ENCODE measurements around the gene TOP3A. TPM values are rescaled to one million over a fixed set of nuclear protein-coding genes. Genes with fewer than 3 reads are reported as not detected.

The TOP3A gene
- total and polyA plus RNA-seq, 2 of the 13 experiments (the other 11 are each of a cell fraction or from before 2014, with no cell fraction given): 16.9 to 36.8 TPM

DNA sequence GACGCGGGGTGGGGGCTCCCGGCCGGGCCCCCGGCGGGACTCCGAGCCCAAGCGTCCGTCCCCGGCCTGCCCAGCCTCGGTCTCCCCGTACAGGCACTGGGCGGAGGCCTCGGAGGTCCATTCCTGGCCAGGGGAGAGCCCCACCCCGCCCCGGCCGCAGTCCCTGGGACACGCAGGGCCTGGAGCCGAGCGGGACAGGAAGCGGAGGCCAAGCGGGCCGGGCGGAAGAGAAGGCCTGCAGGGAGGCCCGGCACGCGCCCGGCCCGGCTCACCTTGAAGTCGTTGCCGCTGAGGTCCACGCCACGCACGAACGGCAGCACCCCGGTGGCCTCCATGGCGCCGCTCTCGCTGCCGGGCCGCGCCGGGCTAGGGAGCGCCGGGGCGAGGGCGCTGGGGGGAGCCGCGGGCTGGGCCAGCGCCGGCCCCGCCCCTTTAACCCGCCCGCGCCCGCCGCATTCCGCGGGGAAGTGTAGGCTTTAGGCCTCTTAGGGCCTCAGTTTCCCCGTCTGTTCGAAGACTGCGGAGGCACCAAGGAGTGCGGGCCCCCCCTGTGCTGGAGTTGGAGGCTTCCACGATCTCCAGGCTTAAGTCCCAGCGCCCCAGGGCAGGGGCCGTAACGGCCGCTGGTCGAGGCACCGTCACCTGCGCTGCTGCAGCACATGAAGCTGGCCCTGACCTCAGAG, 56.3 kb downstream of the TOP3A start, which contains the start of gene FLII (continued):
- TF ChIP-seq SOX6 (IDR thresholded peaks at IDR 0.05) (no peak), SOX6 (CRISPR knock-in tag; IDR thresholded peaks at IDR 0.05) (no peak), ZFP1 (CRISPR knock-in tag; IDR thresholded peaks at IDR 0.05) (no peak), ZNF260 (CRISPR knock-in tag; IDR thresholded peaks at IDR 0.05; ENCODE audit: borderline replicate concordance, low read depth) (no peak), SIX1 (CRISPR knock-in tag; IDR thresholded peaks at IDR 0.05; ENCODE audit: borderline replicate concordance) (0 out of 2 replicates have a peak, but pooled peaks have one; percentile 21), IRF2 (CRISPR knock-in tag; IDR thresholded peaks at IDR 0.05) (no peak), ZNF615 (CRISPR knock-in tag; IDR thresholded peaks at IDR 0.05; ENCODE audit: borderline replicate concordance) (no peak), XBP1 (CRISPR knock-in tag; IDR thresholded peaks at IDR 0.05) (no peak), ZNF850 (CRISPR knock-in tag; conservative IDR thresholded peaks at IDR 0.05) (no peak), ZNF788 (CRISPR knock-in tag; IDR thresholded peaks at IDR 0.05; ENCODE audit: borderline replicate concordance) (peak; percentile 62; the same call in 1 of the 2 replicates), TARDBP (CRISPR knock-in tag; IDR thresholded peaks at IDR 0.05) (no peak), ISL2 (CRISPR knock-in tag; IDR thresholded peaks at IDR 0.05) (no peak), ZNF30 (CRISPR knock-in tag; IDR thresholded peaks at IDR 0.05) (no peak), ERF (CRISPR knock-in tag; IDR thresholded peaks at IDR 0.05) (peak; percentile 36), ARNT2 (CRISPR knock-in tag; IDR thresholded peaks at IDR 0.05; ENCODE audit: low read depth) (0 out of 2 replicates have a peak, but pooled peaks have one; percentile 32), YEATS4 (CRISPR knock-in tag; IDR thresholded peaks at IDR 0.05; ENCODE audit: borderline replicate concordance) (peak; percentile 87), PLRG1 (conservative IDR thresholded peaks at IDR 0.05) (no peak)
- TF ChIP-seq, protein P1, sequence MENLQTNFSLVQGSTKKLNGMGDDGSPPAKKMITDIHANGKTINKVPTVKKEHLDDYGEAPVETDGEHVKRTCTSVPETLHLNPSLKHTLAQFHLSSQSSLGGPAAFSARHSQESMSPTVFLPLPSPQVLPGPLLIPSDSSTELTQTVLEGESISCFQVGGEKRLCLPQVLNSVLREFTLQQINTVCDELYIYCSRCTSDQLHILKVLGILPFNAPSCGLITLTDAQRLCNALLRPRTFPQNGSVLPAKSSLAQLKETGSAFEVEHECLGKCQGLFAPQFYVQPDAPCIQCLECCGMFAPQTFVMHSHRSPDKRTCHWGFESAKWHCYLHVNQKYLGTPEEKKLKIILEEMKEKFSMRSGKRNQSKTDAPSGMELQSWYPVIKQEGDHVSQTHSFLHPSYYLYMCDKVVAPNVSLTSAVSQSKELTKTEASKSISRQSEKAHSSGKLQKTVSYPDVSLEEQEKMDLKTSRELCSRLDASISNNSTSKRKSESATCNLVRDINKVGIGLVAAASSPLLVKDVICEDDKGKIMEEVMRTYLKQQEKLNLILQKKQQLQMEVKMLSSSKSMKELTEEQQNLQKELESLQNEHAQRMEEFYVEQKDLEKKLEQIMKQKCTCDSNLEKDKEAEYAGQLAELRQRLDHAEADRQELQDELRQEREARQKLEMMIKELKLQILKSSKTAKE (CRISPR knock-in tag; IDR thresholded peaks at IDR 0.05; ENCODE audit: borderline replicate concordance): no peak
- TF ChIP-seq, protein P2, sequence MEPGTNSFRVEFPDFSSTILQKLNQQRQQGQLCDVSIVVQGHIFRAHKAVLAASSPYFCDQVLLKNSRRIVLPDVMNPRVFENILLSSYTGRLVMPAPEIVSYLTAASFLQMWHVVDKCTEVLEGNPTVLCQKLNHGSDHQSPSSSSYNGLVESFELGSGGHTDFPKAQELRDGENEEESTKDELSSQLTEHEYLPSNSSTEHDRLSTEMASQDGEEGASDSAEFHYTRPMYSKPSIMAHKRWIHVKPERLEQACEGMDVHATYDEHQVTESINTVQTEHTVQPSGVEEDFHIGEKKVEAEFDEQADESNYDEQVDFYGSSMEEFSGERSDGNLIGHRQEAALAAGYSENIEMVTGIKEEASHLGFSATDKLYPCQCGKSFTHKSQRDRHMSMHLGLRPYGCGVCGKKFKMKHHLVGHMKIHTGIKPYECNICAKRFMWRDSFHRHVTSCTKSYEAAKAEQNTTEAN (CRISPR knock-in tag; conservative IDR thresholded peaks at IDR 0.05): 0 out of 2 replicates have a peak, but pooled peaks have one; percentile 20
- TF ChIP-seq, protein P3, sequence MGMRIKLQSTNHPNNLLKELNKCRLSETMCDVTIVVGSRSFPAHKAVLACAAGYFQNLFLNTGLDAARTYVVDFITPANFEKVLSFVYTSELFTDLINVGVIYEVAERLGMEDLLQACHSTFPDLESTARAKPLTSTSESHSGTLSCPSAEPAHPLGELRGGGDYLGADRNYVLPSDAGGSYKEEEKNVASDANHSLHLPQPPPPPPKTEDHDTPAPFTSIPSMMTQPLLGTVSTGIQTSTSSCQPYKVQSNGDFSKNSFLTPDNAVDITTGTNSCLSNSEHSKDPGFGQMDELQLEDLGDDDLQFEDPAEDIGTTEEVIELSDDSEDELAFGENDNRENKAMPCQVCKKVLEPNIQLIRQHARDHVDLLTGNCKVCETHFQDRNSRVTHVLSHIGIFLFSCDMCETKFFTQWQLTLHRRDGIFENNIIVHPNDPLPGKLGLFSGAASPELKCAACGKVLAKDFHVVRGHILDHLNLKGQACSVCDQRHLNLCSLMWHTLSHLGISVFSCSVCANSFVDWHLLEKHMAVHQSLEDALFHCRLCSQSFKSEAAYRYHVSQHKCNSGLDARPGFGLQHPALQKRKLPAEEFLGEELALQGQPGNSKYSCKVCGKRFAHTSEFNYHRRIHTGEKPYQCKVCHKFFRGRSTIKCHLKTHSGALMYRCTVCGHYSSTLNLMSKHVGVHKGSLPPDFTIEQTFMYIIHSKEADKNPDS (CRISPR knock-in tag; IDR thresholded peaks at IDR 0.05): no peak
- TF ChIP-seq, protein P4, sequence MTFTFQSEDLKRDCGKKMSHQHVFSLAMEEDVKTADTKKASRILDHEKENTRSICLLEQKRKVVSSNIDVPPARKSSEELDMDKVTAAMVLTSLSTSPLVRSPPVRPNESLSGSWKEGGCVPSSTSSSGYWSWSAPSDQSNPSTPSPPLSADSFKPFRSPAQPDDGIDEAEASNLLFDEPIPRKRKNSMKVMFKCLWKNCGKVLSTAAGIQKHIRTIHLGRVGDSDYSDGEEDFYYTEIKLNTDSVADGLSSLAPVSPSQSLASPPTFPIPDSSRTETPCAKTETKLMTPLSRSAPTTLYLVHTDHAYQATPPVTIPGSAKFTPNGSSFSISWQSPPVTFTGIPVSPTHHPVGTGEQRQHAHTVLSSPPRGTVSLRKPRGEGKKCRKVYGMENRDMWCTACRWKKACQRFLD (CRISPR knock-in tag; IDR thresholded peaks at IDR 0.05; ENCODE audit: borderline replicate concordance): no peak; the same call in 1 of the 2 replicates
- TF ChIP-seq, protein P5, sequence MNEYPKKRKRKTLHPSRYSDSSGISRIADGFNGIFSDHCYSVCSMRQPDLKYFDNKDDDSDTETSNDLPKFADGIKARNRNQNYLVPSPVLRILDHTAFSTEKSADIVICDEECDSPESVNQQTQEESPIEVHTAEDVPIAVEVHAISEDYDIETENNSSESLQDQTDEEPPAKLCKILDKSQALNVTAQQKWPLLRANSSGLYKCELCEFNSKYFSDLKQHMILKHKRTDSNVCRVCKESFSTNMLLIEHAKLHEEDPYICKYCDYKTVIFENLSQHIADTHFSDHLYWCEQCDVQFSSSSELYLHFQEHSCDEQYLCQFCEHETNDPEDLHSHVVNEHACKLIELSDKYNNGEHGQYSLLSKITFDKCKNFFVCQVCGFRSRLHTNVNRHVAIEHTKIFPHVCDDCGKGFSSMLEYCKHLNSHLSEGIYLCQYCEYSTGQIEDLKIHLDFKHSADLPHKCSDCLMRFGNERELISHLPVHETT (CRISPR knock-in tag; conservative IDR thresholded peaks at IDR 0.05): no peak; the same call in 1 of the 2 replicates

Measured in HepG2 (cell line).